ENCODE measurements around the gene ADPRS. TPM values are rescaled to one million over a fixed set of nuclear protein-coding genes. Genes with fewer than 3 reads are reported as not detected.

ADPRS gene
- total RNA-seq, 1 experiment from 2014 or later: 83.0 TPM

DNA sequence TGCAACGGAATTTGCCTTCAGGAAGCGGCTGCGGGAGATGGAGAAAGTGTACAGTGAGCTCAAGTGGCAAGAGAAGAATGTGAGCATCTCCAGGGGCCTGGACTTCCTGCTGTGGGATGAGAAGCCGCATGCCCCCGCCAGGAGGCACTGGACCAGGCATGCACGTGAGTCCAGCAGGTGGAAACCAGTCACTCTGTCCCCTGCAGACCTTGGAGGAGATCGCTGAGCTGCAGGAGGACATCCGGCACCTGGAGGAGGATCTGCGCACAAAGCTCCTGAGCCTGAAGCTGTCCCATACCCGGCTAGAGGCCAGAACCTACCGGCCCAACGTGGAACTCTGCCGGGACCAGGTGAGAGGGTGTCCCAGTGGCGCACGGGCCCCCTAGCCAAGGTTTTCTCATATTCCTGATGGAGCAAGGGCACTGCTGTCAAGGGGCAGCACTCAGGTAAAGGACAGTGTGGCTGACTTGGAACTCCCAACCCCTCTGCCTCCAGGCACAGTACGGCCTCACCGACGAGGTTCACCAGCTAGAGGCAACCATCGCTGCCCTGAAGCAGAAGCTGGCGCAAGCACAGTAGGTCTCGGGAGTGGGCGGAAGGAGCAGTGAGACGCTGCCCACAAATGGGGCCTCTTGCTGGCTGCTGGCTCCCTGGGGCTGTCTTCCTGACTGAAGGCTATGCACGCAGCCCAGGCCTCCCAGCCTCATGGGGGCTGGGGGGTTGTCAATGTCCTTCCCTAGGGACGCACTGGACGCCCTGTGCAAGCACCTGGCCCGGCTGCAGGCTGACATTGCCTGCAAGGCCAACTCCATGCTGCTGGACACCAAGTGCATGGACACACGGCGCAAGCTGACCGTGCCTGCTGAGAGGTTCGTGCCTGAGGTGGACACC lies 1.2 kb upstream of the ADPRS start:
- no TSS peak for BruUV-seq (replicated peaks)
- TF ChIP-seq EZH2phosphoT487 (IDR thresholded peaks at IDR 0.05; ENCODE audit: borderline replicate concordance, low read length): no peak
- TF ChIP-seq, protein P1, sequence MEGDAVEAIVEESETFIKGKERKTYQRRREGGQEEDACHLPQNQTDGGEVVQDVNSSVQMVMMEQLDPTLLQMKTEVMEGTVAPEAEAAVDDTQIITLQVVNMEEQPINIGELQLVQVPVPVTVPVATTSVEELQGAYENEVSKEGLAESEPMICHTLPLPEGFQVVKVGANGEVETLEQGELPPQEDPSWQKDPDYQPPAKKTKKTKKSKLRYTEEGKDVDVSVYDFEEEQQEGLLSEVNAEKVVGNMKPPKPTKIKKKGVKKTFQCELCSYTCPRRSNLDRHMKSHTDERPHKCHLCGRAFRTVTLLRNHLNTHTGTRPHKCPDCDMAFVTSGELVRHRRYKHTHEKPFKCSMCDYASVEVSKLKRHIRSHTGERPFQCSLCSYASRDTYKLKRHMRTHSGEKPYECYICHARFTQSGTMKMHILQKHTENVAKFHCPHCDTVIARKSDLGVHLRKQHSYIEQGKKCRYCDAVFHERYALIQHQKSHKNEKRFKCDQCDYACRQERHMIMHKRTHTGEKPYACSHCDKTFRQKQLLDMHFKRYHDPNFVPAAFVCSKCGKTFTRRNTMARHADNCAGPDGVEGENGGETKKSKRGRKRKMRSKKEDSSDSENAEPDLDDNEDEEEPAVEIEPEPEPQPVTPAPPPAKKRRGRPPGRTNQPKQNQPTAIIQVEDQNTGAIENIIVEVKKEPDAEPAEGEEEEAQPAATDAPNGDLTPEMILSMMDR (conservative IDR thresholded peaks at IDR 0.05; ENCODE audit: low read depth, low read length): no peak
- TF ChIP-seq EZH2 (IDR thresholded peaks at IDR 0.05; ENCODE audit: low read length, unreplicated experiment): no peak
- H3K9me3 ChIP-seq (ENCODE audit: low read length): no peaks in the 10 kb centered on the region
- no peaks in the 10 kb centered on the region for H3K9me2 ChIP-seq (replicated peaks; ENCODE audit: low read length)
- ChIA-PET CTCF (interaction anchor here (0.7 kb wide), 1 partner anchor 608 kb away, joined by 4 read pairs; no protein-coding TSS in a partner anchor), POLR2A (ENCODE audit: unreplicated experiment) (interaction anchor here (0.6 kb wide), 1 partner anchor 864 kb away, joined by 3 read pairs; no protein-coding TSS in a partner anchor)
- H3K4me1 ChIP-seq (ENCODE audit: insufficient read depth, low read length): peaks cover 13% of the 10 kb centered on the region; the same call in 1 of the 2 replicates
- H3K9ac ChIP-seq (ENCODE audit: low read length): no peak overlapping the region
- H4K20me1 ChIP-seq (ENCODE audit: low read length): no peaks in the 10 kb centered on the region
- no peak overlapping the region for H3K4me2 ChIP-seq (ENCODE audit: low read length)
- H3K36me3 ChIP-seq (ENCODE audit: low read depth, low read length): peaks cover 8% of the 10 kb centered on the region; the same call in 1 of the 2 replicates
- H3K79me2 ChIP-seq (ENCODE audit: low read length): peaks cover 28% of the 10 kb centered on the region
- no peaks in the 10 kb centered on the region for H3K27me3 ChIP-seq (ENCODE audit: low read length)
- no peak for ATAC-seq
- no peak overlapping the region for H2AFZ ChIP-seq (ENCODE audit: low read length)
- H3F3A ChIP-seq (ENCODE audit: low read length, unreplicated experiment): no peaks in the 10 kb centered on the region
- intact Hi-C loops (cut with micrococcal nuclease): loop anchor here (5.0 to 10.0 kb wide), 2 partner anchors 153 to 230 kb away; partner anchors contain the start of gene AGO3
- no peak overlapping the region for H3K4me3 ChIP-seq (ENCODE audit: low read length)
- no peak overlapping the region for H3K27ac ChIP-seq (ENCODE audit: low read length)
- no peak for DNase-seq

GRCh38 chr1:36088265-36088576 lies 471 bp upstream of the ADPRS start:
- Histone ChIP-seq H3K36me3 (ENCODE audit: low read depth, low read length) (peaks cover 15% of the 10 kb centered on the region; the same call in 1 of the 2 replicates), H3K9me3 (ENCODE audit: low read length) (no peaks in the 10 kb centered on the region), H2AFZ (ENCODE audit: low read length) (peak overlapping the region; percentile 98), H3F3A (ENCODE audit: low read length, unreplicated experiment) (no peaks in the 10 kb centered on the region), H3K4me1 (ENCODE audit: insufficient read depth, low read length) (peaks cover 13% of the 10 kb centered on the region; the same call in 1 of the 2 replicates), H4K20me1 (ENCODE audit: low read length) (no peaks in the 10 kb centered on the region), H3K27me3 (ENCODE audit: low read length) (no peaks in the 10 kb centered on the region), H3K9me2 (replicated peaks; ENCODE audit: low read length) (no peaks in the 10 kb centered on the region), H3K4me2 (ENCODE audit: low read length) (peak overlapping the region; percentile 95), H3K79me2 (ENCODE audit: low read length) (peaks cover 28% of the 10 kb centered on the region), H3K27ac (ENCODE audit: low read length) (no peak overlapping the region), H3K4me3 (ENCODE audit: low read length) (peak overlapping the region; percentile 99), H3K9ac (ENCODE audit: low read length) (peak overlapping the region; percentile 94)
- intact Hi-C loops (cut with micrococcal nuclease): loop anchor here (5.0 to 10.0 kb wide), 2 partner anchors 153 to 231 kb away; partner anchors contain the start of gene AGO3
- TSS peak; percentile 40 for BruUV-seq (replicated peaks)
- peak; percentile 2; the same call in 1 of the 2 replicates for ATAC-seq
- TF ChIP-seq, protein P1 (conservative IDR thresholded peaks at IDR 0.05; ENCODE audit: low read depth, low read length): no peak
- DNase-seq: no peak
- CTCF ChIA-PET: no interaction called here
- POLR2A ChIA-PET (ENCODE audit: unreplicated experiment): no interaction called here

Data from PC-3 (cell line).